Vagina (tissue), 2 donors: ENCODE data around the gene ASMT. TPM values are rescaled to one million over a fixed set of nuclear protein-coding genes. Genes with fewer than 3 reads are reported as not detected.

Source experiments
- DNase-seq, 2 donors: peaks; one replicate each; pipeline ENCODE4 v3.0.0-alpha.2; 2017; ENCODE audit errors: extremely low spot score in 2 of 2
- H3K27ac ChIP-seq: fragments of 200-600 bp; sonication (generic); one replicate; pipeline ENCODE4 v1.5.1; 2019
- H3K27me3 ChIP-seq: fragments of 200-600 bp; sonication (generic); one replicate; pipeline ENCODE4 v1.5.1; 2019
- H3K36me3 ChIP-seq, 2 donors: fragments of 200-600 bp; sonication (generic); one replicate each; pipeline ENCODE4 v1.5.1; 2017 to 2019
- H3K4me1 ChIP-seq: fragments of 200-600 bp; sonication (generic); one replicate; pipeline ENCODE4 v1.5.1; 2019
- H3K4me3 ChIP-seq, 2 donors: fragments of 200-600 bp; sonication (generic); 1 replicate in 1 of 2; 2 replicates in 1 of 2; pipeline ENCODE4 v1.5.1; 2016 to 2019
- H3K9me3 ChIP-seq: fragments of 200-600 bp; sonication (generic); one replicate; pipeline ENCODE4 v1.5.1; 2019
- POLR2A ChIP-seq, 2 donors: fragments of 450-650 bp; IDR thresholded peaks; one replicate each; pipeline ENCODE4 v1.6.1; 2017; ENCODE audit warnings: antibody characterized with exemption in 2 of 2, mild to moderate bottlenecking in 2 of 2, moderate library complexity in 2 of 2
- POLR2AphosphoS5 ChIP-seq, 2 donors: sonication (generic); formaldehyde crosslinking; IDR thresholded peaks; one replicate each; pipeline ENCODE4 v1.9.0; 2017; ENCODE audit warnings: antibody characterized with exemption in 2 of 2, mild to moderate bottlenecking in 2 of 2, low read depth in 1 of 2; ENCODE audit not compliant: insufficient read depth in 1 of 2
- intact Hi-C: fragments of 100-400 bp; cut with DNase I; formaldehyde crosslinking; loops from one replicate; pipeline ENCODE4 v1.15.1; 2023
- total RNA-seq: library from RNA; depleted of rRNA; stranded (reverse); fragments of >200 nt; gene quantifications from one replicate; pipeline ENCODE4 v1.2.3, GENCODE V29; 2016
- TF ChIP-seq, protein P1 (sequence below), 3 experiments: fragments of 450-650 bp in 2 of 3; fragments of 200-600 bp in 1 of 3; sonication (generic) in 1 of 3; IDR thresholded peaks; one replicate each; pipeline ENCODE4 v1.5.1; 2017 to 2019; ENCODE audit warnings: antibody characterized with exemption in 3 of 3, mild to moderate bottlenecking in 2 of 3, moderate library complexity in 2 of 3

Gene ASMT
- total RNA-seq, 1 donor from 2014 or later, result not detected

DNA sequence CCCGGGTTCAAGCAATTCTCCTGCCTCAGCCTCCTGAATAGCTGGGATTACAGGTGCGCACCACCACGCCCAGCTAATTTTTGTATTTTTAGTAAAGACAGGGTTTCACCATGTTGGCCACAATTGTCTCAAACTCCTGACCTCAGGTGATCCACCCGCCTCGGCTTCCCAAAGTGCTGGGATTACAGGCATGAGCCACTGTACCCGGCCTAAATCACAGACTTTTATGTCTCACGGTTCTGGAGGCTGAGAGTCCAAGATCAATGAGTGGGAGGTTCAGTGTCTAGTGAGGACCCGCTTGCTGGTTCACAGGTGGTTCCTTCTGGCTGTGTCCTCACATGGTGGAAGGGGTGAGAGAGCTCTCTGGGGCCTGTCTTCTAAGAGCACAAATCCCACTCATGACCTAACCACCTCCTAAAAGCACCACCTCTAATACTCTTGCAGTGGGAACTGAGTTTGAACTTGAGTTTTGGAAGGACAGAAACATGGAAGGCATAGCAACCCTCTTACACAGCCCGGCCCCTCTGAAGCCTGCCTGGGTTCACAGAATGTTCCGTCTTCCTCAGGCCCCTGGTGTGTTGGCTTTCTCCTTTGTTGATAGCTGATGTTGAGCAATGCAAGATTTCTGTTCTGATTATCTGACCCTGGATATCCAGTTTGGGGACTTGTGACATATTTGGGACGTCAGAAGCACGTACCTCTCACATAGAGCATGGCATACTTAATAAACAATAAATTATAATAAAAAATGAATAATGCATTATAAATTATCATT is 25.3 kb upstream of the ASMT start:
- intact Hi-C loops, result loop anchor here (5.0 to 10.0 kb wide), 2 partner anchors 135 to 197 kb away; partner anchors contain the start of genes ASMTL and SLC25A6
- TF ChIP-seq POLR2A (IDR thresholded peaks at IDR 0.05) (no peak), POLR2AphosphoS5 (IDR thresholded peaks at IDR 0.05; ENCODE audit: insufficient read depth in 1 of 2, low read depth in 1 of 2) (no peak)
- TF ChIP-seq, protein P1, sequence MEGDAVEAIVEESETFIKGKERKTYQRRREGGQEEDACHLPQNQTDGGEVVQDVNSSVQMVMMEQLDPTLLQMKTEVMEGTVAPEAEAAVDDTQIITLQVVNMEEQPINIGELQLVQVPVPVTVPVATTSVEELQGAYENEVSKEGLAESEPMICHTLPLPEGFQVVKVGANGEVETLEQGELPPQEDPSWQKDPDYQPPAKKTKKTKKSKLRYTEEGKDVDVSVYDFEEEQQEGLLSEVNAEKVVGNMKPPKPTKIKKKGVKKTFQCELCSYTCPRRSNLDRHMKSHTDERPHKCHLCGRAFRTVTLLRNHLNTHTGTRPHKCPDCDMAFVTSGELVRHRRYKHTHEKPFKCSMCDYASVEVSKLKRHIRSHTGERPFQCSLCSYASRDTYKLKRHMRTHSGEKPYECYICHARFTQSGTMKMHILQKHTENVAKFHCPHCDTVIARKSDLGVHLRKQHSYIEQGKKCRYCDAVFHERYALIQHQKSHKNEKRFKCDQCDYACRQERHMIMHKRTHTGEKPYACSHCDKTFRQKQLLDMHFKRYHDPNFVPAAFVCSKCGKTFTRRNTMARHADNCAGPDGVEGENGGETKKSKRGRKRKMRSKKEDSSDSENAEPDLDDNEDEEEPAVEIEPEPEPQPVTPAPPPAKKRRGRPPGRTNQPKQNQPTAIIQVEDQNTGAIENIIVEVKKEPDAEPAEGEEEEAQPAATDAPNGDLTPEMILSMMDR (IDR thresholded peaks at IDR 0.05), result no peak
- peak in 1 of 2 donors; percentile 55 for DNase-seq
- Histone ChIP-seq H3K36me3 (peaks cover 0 to 13% of the 10 kb centered on the region in 2 donors), H3K4me1 (peaks cover 22% of the 10 kb centered on the region), H3K9me3 (no peaks in the 10 kb centered on the region), H3K4me3 (no peak overlapping the region), H3K27me3 (no peaks in the 10 kb centered on the region), H3K27ac (no peak overlapping the region)

DNA sequence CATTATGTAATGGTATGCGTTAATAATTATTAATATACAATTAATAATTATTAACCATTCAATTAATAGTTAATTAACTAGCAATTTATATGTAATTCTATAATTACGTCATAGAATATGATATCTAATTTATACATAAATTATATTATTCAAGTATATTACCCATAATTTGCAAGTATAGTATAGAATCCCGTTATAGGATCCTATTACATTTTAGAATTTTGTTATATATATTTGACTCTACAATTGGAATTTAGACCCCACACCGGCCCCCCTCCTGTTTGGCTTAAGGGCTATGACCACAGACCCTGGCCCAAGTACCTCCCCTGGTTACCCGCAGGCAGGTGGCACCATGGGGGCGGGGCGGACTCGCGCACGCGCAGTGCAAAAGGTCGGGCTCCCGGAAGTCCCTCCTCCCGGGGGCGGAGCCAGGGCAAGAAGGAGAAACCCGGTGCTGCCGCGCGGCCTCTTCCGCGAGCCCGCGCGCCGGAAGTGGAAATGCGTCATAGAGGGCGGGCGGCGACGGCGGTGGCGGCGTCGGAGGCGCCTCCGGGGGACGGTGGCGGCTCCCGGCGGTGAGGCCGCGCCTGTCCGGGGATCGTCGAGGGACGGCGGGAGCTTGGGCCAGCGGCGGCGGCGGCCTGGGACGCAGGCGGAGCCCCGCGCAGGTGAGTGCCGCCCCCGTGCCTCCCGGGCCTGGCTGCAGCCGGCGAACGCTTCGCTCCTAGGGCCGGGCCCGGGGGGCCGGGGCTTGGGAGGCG is 23.6 kb upstream of the ASMT start, which contains the start of gene AKAP17A:
TSS of gene AKAP17A (plus strand) at position 503 of the 761 bp plus-strand sequence. CDS start 1,859 bp downstream, outside the sequence.
- Histone ChIP-seq H3K4me3 (peak within 1 kb of the TSS; percentile 85 to 94), H3K36me3 (peaks cover 6 to 28% of the 10 kb centered on the region in 2 donors), H3K27ac (peak within 1 kb of the TSS; percentile 76), H3K4me1 (peaks cover 27% of the 10 kb centered on the region), H3K9me3 (no peaks in the 10 kb centered on the region), H3K27me3 (no peaks in the 10 kb centered on the region)
- peak in 1 of 2 donors; percentile 97 for DNase-seq
- TF ChIP-seq, protein P1 (IDR thresholded peaks at IDR 0.05), result peak in 1 of 3 experiments; percentile 11
- TF ChIP-seq POLR2AphosphoS5 (IDR thresholded peaks at IDR 0.05; ENCODE audit: insufficient read depth in 1 of 2, low read depth in 1 of 2), result peak; percentile 72 to 93
- TF ChIP-seq POLR2A (IDR thresholded peaks at IDR 0.05), result peak in 1 of 2 donors; percentile 63
- intact Hi-C loops, result loop anchor here (5.0 to 10.0 kb wide), 2 partner anchors 136 to 199 kb away; partner anchors contain the start of genes ASMTL and SLC25A6

DNA sequence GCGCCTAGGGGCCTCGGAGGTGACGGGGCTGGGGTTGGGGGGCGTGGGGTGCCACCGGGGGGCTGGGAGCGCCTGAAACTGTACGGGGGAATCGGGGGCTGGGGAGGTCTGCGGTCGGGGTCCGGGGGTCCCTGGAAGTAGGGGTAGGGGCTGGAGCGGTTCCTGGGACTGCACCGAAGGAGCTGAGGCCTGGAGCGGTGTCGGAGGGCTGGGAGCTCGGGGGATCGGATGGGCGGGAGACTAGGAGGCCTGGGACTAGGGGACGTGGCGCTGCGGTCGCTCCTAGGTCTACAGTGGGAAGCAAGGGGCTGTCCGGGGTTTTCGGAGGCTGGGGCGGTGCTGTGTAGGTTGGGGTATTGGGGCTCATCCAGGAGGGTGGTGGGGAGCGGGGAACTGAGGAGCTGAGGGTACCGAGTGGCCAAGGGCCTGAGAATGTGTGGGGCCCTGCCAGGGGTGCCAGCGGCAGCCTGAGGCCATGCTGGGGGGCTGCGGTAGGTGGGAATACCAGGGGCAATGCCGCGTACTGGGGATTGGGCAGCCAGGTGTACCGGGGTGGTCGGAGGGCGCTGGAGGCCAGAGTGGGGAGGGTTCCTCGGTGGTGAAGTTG is 22.9 kb upstream of the ASMT start:
- H3K27ac ChIP-seq, result peak overlapping the region; percentile 76
- no peak for DNase-seq
- H3K27me3 ChIP-seq, result no peaks in the 10 kb centered on the region
- peaks cover 27% of the 10 kb centered on the region for H3K4me1 ChIP-seq
- H3K9me3 ChIP-seq, result no peaks in the 10 kb centered on the region
- intact Hi-C loops, result loop anchor here (5.0 to 10.0 kb wide), 2 partner anchors 137 to 200 kb away; partner anchors contain the start of genes ASMTL and SLC25A6
- TF ChIP-seq, protein P1 (IDR thresholded peaks at IDR 0.05), result no peak
- TF ChIP-seq POLR2AphosphoS5 (IDR thresholded peaks at IDR 0.05; ENCODE audit: insufficient read depth in 1 of 2, low read depth in 1 of 2), result no peak
- no peak for TF ChIP-seq POLR2A (IDR thresholded peaks at IDR 0.05)
- H3K4me3 ChIP-seq, result peak overlapping the region; percentile 85 to 94
- H3K36me3 ChIP-seq, result peaks cover 6 to 32% of the 10 kb centered on the region in 2 donors

DNA sequence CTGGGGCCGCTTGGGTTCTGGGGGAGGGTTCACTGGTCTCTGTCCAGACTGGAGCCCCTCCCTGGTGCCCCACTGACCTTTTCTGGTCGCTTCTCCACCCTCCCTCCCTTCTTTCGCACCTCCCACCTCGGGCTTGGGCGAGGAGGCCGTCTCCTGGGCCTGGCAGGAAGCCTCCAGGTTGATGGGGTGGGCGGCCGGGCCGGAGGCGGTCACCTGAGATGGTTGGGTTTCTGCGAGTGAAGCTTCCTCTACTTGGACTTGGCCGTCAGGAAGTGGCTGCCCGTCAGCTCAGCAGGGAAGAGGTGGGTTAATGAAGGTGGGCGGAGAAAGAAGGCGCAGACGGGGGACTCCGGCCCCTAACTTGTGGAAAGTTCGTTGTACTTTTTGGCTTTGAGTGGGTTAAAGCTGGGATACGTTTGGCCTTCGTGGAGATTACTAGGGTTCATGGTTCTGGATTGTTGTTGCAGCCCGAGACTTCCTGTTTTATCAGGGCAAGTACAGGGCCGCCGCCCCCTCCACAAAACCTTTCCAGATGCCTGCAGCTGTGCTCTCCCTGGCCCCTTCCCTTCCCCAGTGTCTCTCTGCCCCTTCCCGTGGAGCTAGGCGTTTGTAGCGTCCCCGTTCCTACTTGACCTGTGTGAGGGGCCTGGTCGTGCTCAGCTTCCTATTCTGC is 22.3 kb upstream of the ASMT start:
- Histone ChIP-seq H3K27ac (peak overlapping the region; percentile 76), H3K27me3 (no peaks in the 10 kb centered on the region), H3K9me3 (no peaks in the 10 kb centered on the region), H3K36me3 (peaks cover 6 to 39% of the 10 kb centered on the region in 2 donors), H3K4me1 (peaks cover 28% of the 10 kb centered on the region), H3K4me3 (peak overlapping the region; percentile 85 to 94)
- intact Hi-C loops, result loop anchor here (5.0 to 10.0 kb wide), 2 partner anchors 138 to 200 kb away; partner anchors contain the start of genes ASMTL and SLC25A6
- DNase-seq, result no peak
- TF ChIP-seq POLR2A (IDR thresholded peaks at IDR 0.05) (no peak), POLR2AphosphoS5 (IDR thresholded peaks at IDR 0.05; ENCODE audit: insufficient read depth in 1 of 2, low read depth in 1 of 2) (no peak)
- TF ChIP-seq, protein P1 (IDR thresholded peaks at IDR 0.05), result no peak
